IPS DF 4.7 (cell line): ENCODE data around the gene VWC2.
"Not testable (repeated sequence)": the region's sequence is repeated elsewhere in the genome, so short reads cannot be mapped to it uniquely, and the experiment has no call there.

Experiments used
- DNase-seq: peaks from one replicate; pipeline ENCODE4 v3.0.0-alpha.2; 2013; ENCODE audit warnings: low spot score; ENCODE audit errors: extremely low read depth

The VWC2 gene

GRCh38 chr7:49850921-49851613 lies 77.6 kb downstream of the VWC2 start:
- no peak for DNase-seq

- not testable (repeated sequence) for DNase-seq
These were observed 78.1 kb downstream of the VWC2 start for GRCh38 chr7:49851614-49851934.

GRCh38 chr7:49852619-49853462 lies 79.4 kb downstream of the VWC2 start:
- peak; percentile 60 for DNase-seq

- DNase-seq: no peak
These were observed 82.0 kb downstream of the VWC2 start for GRCh38 chr7:49855281-49855980.

GRCh38 chr7:49860293-49860692 lies 86.9 kb downstream of the VWC2 start:
- DNase-seq: no peak

GRCh38 chr7:49866076-49866735 lies 92.8 kb downstream of the VWC2 start:
- DNase-seq: no peak

- DNase-seq: no peak
These were observed 93.5 kb downstream of the VWC2 start for GRCh38 chr7:49866910-49867309.

- no peak for DNase-seq
These were observed 100.0 kb downstream of the VWC2 start for GRCh38 chr7:49873420-49873819.

GRCh38 chr7:49875336-49875735 lies 101.9 kb downstream of the VWC2 start:
- no peak for DNase-seq

GRCh38 chr7:49876202-49876601 lies 102.8 kb downstream of the VWC2 start:
- DNase-seq: no peak

- DNase-seq: no peak
These were observed 104.7 kb downstream of the VWC2 start for GRCh38 chr7:49878089-49878488.

GRCh38 chr7:49878627-49879026 lies 105.2 kb downstream of the VWC2 start:
- DNase-seq: no peak

GRCh38 chr7:49883933-49884332 lies 110.5 kb downstream of the VWC2 start:
- DNase-seq: no peak

GRCh38 chr7:49885593-49886285 lies 112.3 kb downstream of the VWC2 start:
- DNase-seq: no peak

GRCh38 chr7:49892481-49892880 lies 119.0 kb downstream of the VWC2 start:
- DNase-seq: no peak

- DNase-seq: no peak
These were observed 119.7 kb downstream of the VWC2 start for GRCh38 chr7:49893131-49893530.

- no peak for DNase-seq
These were observed 121.1 kb downstream of the VWC2 start for GRCh38 chr7:49894543-49894942.

GRCh38 chr7:49911909-49912308 lies 138.5 kb downstream of the VWC2 start:
- DNase-seq: no peak

GRCh38 chr7:49926720-49927119 lies 153.3 kb downstream of the VWC2 start:
- no peak for DNase-seq

- no peak for DNase-seq
These were observed 154.2 kb downstream of the VWC2 start for GRCh38 chr7:49927631-49928030.

GRCh38 chr7:49928787-49929186 lies 155.3 kb downstream of the VWC2 start:
- DNase-seq: no peak
